Neuronal stem cell (in vitro differentiated cells): Measurements from ENCODE around the gene PRPH.

Experiments
- DNase-seq: peaks from one replicate; pipeline ENCODE4 v3.0.0-alpha.2; 2013; ENCODE audit warnings: low spot score
- H2AFZ ChIP-seq: one replicate; pipeline ENCODE4 v1.6.1; 2013; ENCODE audit warnings: mild to moderate bottlenecking, low read length, inconsistent platforms
- H2AK5ac ChIP-seq: 2 replicates; pipeline ENCODE4 v1.6.1; 2013; ENCODE audit warnings: low read depth, mild to moderate bottlenecking, inconsistent platforms, low read length, moderate library complexity, mixed read lengths
- H2BK120ac ChIP-seq: 2 replicates; pipeline ENCODE4 v1.6.1; 2013; ENCODE audit warnings: low read depth, mild to moderate bottlenecking, inconsistent platforms, low read length, moderate library complexity, mixed read lengths
- H2BK12ac ChIP-seq: one replicate; pipeline ENCODE4 v1.6.1; 2013; ENCODE audit warnings: low read length, inconsistent platforms
- H2BK15ac ChIP-seq: 2 replicates; pipeline ENCODE4 v1.6.1; 2013; ENCODE audit warnings: mild to moderate bottlenecking, low read length, inconsistent platforms, mixed read lengths
- H2BK5ac ChIP-seq: one replicate; pipeline ENCODE4 v1.6.1; 2013; ENCODE audit warnings: inconsistent platforms, mild to moderate bottlenecking, low read length, moderate library complexity
- H3K14ac ChIP-seq: one replicate; pipeline ENCODE4 v1.6.1; 2013; ENCODE audit warnings: low read length, inconsistent platforms
- H3K18ac ChIP-seq: 2 replicates; pipeline ENCODE4 v1.6.1; 2013; ENCODE audit warnings: low read length, inconsistent platforms
- H3K23ac ChIP-seq: 2 replicates; pipeline ENCODE4 v1.6.1; 2013; ENCODE audit warnings: low read depth, mild to moderate bottlenecking, mixed read lengths, low read length, inconsistent platforms; ENCODE audit not compliant: poor library complexity
- H3K27ac ChIP-seq: replicated peaks from 3 replicates; pipeline ENCODE4 v1.5.1; 2013; ENCODE audit warnings: low read length, inconsistent platforms
- H3K27me3 ChIP-seq, 3 experiments: 2 replicates each; pipeline ENCODE4 v1.6.1; 2013; ENCODE audit warnings: low read length in 3 of 3, mild to moderate bottlenecking in 2 of 3, inconsistent platforms in 1 of 3, low read depth in 1 of 3, mixed read lengths in 1 of 3, moderate library complexity in 1 of 3; ENCODE audit not compliant: control insufficient read depth in 3 of 3, insufficient read depth in 3 of 3
- H3K36me3 ChIP-seq, 2 donors: replicated peaks in 1 of 2; 2 replicates each; pipeline ENCODE4 v1.6.1; 2013; ENCODE audit warnings: low read length in 2 of 2; ENCODE audit not compliant: control insufficient read depth in 2 of 2, insufficient read depth in 2 of 2
- H3K4ac ChIP-seq: 2 replicates; pipeline ENCODE4 v1.6.1; 2013; ENCODE audit warnings: inconsistent platforms, mild to moderate bottlenecking, low read length, moderate library complexity
- H3K4me1 ChIP-seq, 2 donors: 1 replicate in 1 of 2; 2 replicates in 1 of 2; pipeline ENCODE4 v1.6.1; 2013; ENCODE audit warnings: low read length in 2 of 2, low read depth in 1 of 2; ENCODE audit not compliant: control insufficient read depth in 2 of 2, insufficient read depth in 1 of 2
- H3K4me2 ChIP-seq: one replicate; pipeline ENCODE4 v1.6.1; 2013; ENCODE audit warnings: mild to moderate bottlenecking, low read length, inconsistent platforms; ENCODE audit not compliant: insufficient read depth, poor library complexity, severe bottlenecking
- H3K4me3 ChIP-seq, 2 donors: 2 replicates each; pipeline ENCODE4 v1.5.1; 2013; ENCODE audit warnings: low read length in 2 of 2, mild to moderate bottlenecking in 2 of 2, inconsistent platforms in 1 of 2, moderate library complexity in 1 of 2
- H3K79me1 ChIP-seq: one replicate; pipeline ENCODE4 v1.6.1; 2013; ENCODE audit warnings: low read depth, mild to moderate bottlenecking, inconsistent platforms, low read length, moderate library complexity
- H3K9ac ChIP-seq: one replicate; pipeline ENCODE4 v1.6.1; 2013; ENCODE audit warnings: mild to moderate bottlenecking, low read depth, low read length, inconsistent platforms; ENCODE audit not compliant: poor library complexity
- H3K9me3 ChIP-seq, 2 donors: replicated peaks in 1 of 2; 2 replicates each; pipeline versions ENCODE3 to v1.6.1; 2013; ENCODE audit warnings: low read length in 2 of 2, mild to moderate bottlenecking in 2 of 2, inconsistent platforms in 1 of 2, low read depth in 1 of 2, mixed read lengths in 1 of 2, moderate library complexity in 1 of 2; ENCODE audit not compliant: control insufficient read depth in 2 of 2, insufficient read depth in 1 of 2
- H4K8ac ChIP-seq: one replicate; pipeline ENCODE4 v1.6.1; 2013; ENCODE audit warnings: low read depth, mild to moderate bottlenecking, inconsistent platforms, low read length, moderate library complexity
- H4K91ac ChIP-seq: one replicate; pipeline ENCODE4 v1.6.1; 2013; ENCODE audit warnings: low read length, low read depth, mild to moderate bottlenecking, inconsistent platforms; ENCODE audit not compliant: poor library complexity
- WGBS, 2 donors: extraction: QIAGEN DNeasy Blood & Tissue Kit; methylation state at CpG; one replicate each; pipeline ENCODE4 v1.1.7; 2013; ENCODE audit warnings: missing lambda C conversion rate in 2 of 2, mixed read lengths in 1 of 2; ENCODE audit not compliant: insufficient read length in 2 of 2, insufficient replicate concordance in 1 of 2; ENCODE audit errors: extremely low coverage in 2 of 2; 5-methylcytosine and 5-hydroxymethylcytosine counted together

The PRPH gene

DNA sequence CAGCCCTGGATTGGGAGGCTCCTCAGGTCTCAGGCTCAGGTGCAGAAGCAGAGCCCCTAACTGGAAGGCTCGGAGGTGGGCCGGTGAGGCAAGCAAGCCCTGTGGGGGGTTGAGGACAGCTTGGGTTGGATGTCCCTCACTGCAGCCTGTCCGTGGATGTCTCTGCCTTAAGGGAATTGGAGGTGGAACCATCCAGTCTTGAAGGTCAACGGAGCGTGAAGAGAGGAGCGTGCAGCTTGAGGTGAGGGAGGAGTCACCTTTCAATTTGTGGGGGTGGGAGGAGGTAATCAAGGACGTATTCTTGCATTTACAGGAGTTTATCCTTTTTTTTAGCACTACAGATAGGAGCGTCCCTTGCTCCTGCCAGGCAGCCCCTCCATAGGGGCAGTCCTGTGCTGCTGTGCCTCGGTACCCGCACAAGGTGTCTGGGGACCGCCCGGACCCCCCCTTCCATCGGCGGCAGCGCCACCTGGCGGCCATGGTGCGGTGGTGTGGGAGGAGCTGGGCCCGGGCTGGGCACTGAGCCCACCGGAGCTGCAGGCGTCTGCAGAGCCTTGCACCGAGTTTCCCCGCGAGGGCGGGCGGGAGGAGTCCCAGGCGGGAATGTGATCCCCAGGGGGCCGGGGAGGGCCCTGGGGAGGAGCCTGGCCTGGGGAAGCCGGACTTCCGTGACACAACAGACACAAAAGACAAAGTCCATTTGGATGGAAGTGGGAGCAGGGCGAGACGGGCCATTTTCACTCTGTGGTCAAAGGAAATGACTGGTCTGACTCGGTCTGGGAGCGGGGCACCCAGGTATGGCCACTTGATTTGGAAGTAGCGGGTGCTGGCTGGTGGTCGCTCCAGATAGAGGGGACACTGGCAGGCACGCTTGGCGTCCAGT lies 52.6 kb downstream of the PRPH start:
- Histone ChIP-seq H2AK5ac (no peak overlapping the region), H2BK15ac (no peak overlapping the region), H3K4me2 (peak overlapping the region; percentile 76), H3K14ac (no peak overlapping the region), H3K18ac (peak overlapping the region; percentile 29), H2BK5ac (no peak overlapping the region), H2BK12ac (no peak overlapping the region), H3K9me3 (peaks cover 0 to 3% of the 10 kb centered on the region in 2 donors), H3K79me1 (no peaks in the 10 kb centered on the region), H3K27me3 (peaks cover 15 to 68% (median 64%) of the 10 kb centered on the region in 3 experiments), H2BK120ac (no peak overlapping the region), H3K4me1 (peaks cover 23 to 33% of the 10 kb centered on the region in 2 donors), H4K91ac (no peak overlapping the region), H3K9ac (no peak overlapping the region), H4K8ac (no peak overlapping the region), H3K36me3 (no peaks in the 10 kb centered on the region), H3K4ac (no peak overlapping the region), H3K4me3 (peak overlapping the region; percentile 33 to 47), H3K23ac (no peak overlapping the region), H3K27ac (no peak overlapping the region), H2AFZ (peak overlapping the region; percentile 97)
- WGBS, 2 donors, result no CpG with 5 or more reads among the region's 37 CpGs
- peak; percentile 76 for DNase-seq
